Astrocyte of the spinal cord (primary cell): Measurements from ENCODE around the gene CEP55.

Experiments used
- DNase-seq: peaks from one replicate; pipeline ENCODE4 v3.0.0; 2011; ENCODE audit warnings: low read depth, low spot score
- H3K4me3 ChIP-seq: 2 replicates; pipeline ENCODE4 v1.5.1; 2011; ENCODE audit warnings: low read depth, mild to moderate bottlenecking, low read length, moderate library complexity
- in situ Hi-C: cut with HindIII; loops from 2 replicates; pipeline ENCODE4 v1.10.0; 2017; ENCODE audit warnings: low sequenced_read_pairs
- TF ChIP-seq, protein P1 (sequence below): IDR thresholded peaks from 2 replicates; pipeline ENCODE4 v1.5.1; 2012; ENCODE audit warnings: low read depth, mild to moderate bottlenecking, low read length, inconsistent platforms

The CEP55 gene

DNA sequence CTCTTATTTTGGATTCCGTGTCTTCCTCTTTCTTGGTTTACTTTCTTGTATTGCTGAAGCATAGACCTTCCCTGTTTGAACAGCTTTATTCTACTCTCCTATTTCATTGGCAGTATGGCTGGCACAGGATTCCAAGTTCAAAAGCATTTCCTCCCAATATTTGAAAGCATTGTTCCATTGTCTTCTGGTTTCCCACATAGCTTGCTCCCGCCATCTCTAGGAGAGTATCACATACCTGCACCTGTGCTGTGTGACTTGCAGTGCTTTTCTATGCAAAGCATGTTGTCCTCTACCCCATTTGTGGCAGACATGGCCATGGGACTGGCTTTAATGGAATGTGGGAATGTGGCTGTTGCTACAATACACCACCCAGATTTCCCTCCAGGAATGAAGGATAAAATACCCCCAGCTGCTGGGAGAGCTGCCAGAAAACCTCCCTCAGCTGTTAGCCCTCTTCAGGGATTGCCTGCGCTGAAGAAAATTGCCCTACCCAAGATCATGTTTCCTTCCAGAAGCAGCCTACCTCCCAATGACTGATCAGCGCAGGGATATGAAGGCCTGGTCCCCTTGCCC is 7.4 kb upstream of the CEP55 start:
- no peak overlapping the region for H3K4me3 ChIP-seq
- TF ChIP-seq, protein P1, sequence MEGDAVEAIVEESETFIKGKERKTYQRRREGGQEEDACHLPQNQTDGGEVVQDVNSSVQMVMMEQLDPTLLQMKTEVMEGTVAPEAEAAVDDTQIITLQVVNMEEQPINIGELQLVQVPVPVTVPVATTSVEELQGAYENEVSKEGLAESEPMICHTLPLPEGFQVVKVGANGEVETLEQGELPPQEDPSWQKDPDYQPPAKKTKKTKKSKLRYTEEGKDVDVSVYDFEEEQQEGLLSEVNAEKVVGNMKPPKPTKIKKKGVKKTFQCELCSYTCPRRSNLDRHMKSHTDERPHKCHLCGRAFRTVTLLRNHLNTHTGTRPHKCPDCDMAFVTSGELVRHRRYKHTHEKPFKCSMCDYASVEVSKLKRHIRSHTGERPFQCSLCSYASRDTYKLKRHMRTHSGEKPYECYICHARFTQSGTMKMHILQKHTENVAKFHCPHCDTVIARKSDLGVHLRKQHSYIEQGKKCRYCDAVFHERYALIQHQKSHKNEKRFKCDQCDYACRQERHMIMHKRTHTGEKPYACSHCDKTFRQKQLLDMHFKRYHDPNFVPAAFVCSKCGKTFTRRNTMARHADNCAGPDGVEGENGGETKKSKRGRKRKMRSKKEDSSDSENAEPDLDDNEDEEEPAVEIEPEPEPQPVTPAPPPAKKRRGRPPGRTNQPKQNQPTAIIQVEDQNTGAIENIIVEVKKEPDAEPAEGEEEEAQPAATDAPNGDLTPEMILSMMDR = no peak
- no peak for DNase-seq
- in situ Hi-C loops = no loop called here

DNA sequence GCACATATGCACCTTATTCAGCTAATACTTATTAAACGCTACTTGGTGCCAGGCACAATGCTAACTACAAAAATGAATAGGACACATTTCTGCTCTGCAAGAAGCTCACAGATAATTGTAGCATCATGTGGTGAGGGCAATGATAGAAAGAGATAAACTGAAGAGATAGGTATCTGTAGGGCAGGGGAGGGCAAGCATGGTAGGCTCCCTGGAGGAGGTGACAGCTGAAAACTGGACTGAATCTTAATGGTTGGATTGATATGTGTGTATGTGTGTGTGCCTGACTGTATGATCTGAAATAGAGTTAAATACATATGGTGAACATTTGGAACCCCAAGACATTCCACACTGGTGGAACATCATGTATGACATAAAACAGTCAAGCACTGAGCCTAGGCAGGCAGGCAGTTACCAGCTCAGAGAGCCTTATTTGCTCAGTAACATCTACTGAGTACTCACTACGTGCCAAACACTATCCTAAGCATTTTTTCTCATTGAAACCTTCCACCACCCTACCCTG is 4.8 kb upstream of the CEP55 start:
- in situ Hi-C loops = no loop called here
- no peak for DNase-seq
- TF ChIP-seq, protein P1 = no peak
- H3K4me3 ChIP-seq = no peak overlapping the region

DNA sequence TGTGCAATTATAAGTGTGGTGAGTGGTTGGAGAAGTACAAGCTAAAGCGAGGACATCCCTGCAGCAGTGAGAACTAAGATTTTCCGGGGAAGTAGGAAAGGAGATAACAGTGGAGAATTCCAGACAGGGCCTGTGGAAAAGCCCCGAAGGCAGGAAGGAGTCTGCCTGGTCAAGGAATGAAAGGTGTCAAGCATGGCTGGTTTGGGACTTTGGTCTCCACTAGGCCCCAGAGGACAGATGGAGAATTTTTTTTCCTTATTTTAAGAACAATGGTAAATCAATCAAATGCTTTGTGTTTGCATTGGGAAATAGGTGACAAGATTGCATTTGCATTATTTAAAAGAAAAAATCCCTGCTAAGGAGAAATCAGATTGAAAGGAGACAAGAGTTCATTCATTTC is 3.2 kb upstream of the CEP55 start:
- TF ChIP-seq, protein P1 = no peak
- DNase-seq = no peak
- no peak overlapping the region for H3K4me3 ChIP-seq
- in situ Hi-C loops = no loop called here

DNA sequence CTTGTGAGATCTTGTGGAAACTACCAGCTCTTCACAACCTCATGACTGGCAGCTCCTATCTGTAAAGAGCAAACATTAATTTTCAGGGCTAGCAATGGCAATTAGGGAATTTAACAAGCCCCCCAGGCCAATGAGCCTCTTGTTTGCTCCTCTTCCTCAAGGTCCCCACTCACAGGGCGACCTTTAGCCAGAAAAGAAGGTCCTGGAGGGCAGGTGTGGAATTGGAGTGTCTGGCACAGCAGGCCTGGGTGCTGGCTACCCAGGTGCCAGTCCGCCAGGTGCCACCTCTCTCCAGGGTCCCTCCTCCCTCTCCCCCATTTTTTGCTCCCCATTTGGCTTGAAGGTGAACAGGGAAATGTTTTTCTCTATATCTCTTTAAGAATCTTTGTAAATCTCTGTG is 1.9 kb upstream of the CEP55 start:
- TF ChIP-seq, protein P1 = no peak
- no peak overlapping the region for H3K4me3 ChIP-seq
- DNase-seq = no peak
- in situ Hi-C loops = no loop called here

DNA sequence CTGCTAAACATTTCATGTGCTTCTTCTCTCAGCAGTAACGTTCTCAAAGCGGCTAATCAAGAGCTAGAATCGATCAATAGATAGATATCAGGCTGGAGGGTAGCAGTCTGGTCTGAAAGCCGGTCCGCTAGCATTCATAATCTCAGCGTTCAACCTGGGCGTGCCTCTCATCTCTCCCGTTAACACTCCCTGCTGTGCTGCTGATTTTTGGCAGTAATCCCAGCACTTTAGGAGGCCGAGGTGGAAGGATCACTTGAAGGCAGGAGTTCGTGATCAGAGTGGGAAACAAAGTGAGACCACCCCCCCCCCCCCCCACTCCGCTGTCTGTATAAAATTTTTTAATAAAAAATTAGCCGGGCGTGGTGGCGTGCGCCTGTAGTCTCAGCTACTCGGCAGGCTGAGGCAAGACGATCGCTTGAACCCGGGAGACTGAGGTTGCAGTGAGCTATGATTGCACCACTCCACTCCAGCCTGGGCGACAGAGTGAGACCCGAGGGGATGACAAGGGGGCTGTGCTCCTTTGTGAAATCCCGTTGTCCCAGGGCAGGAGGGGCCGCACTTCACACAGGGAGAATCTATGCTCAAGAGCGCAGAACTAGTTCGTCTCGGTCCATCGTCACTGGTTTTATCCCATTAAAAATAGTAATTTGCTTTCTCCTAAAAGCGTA is 624 bp upstream of the CEP55 start:
- in situ Hi-C loops = no loop called here
- TF ChIP-seq, protein P1 = no peak
- H3K4me3 ChIP-seq = peak overlapping the region; percentile 77
- no peak for DNase-seq

DNA sequence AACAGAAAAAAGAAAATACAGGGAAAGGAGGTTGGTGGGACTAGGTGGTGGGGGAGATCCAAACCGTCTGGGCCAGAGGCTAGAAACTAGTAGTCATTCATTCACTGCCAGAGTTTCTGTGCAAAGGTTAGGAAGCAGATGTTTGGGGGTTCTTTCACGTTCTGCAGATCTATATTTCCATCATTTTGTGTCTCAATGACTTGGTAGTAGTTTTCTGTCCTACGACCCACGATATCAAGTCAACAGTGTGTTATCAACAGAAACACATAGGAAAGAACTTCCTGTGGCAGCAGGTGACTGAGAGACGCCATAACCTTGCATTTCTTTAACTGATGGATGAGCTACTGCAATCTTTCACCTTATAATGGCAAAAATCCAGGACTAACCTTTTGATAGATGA is 1.8 kb downstream of the CEP55 start:
- DNase-seq = no peak
- in situ Hi-C loops = no loop called here
- TF ChIP-seq, protein P1 = no peak
- H3K4me3 ChIP-seq = no peak overlapping the region
